HG03196 (cell line): Measurements from ENCODE around the gene LRRC71.

ENCODE experiments used
- ATAC-seq: cut with Tn5 transposase; IDR thresholded peaks from one replicate; pipeline ENCODE4 v1.9.1; 2021; ENCODE audit not compliant: unreplicated experiment

LRRC71 gene

GRCh38 chr1:156892190-156893047 lies 28.0 kb upstream of the LRRC71 start:
- no peak for ATAC-seq

- no peak for ATAC-seq
These were observed 27.1 kb upstream of the LRRC71 start, which contains the start of gene PEAR1 for GRCh38 chr1:156893048-156893953. TSS of gene PEAR1 (plus strand) at chr1:156893718. CDS start at chr1:156903927, 10,209 bp downstream.

DNA sequence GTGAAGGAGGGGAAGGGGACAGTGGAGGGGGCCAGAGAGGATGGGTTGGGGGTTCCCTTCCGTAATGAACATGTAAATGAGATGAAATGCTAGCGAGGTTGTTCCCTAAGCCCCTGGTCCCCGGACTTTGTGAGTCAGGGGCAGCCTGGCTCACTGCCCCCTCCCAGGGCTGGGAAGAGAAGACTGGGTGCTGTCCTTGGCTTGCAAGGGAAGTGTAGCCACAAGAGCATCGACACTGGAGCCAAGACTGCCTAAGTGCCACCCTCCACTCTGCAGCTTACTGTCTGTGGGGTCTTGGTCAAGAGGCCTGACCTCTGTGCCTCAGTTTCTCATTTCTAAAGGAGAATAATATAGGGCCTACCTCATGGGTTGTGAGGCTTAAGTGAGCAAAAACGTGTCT lies 26.4 kb upstream of the LRRC71 start:
- ATAC-seq: no peak

- no peak for ATAC-seq
These were observed 25.5 kb upstream of the LRRC71 start for GRCh38 chr1:156894711-156895454.

DNA sequence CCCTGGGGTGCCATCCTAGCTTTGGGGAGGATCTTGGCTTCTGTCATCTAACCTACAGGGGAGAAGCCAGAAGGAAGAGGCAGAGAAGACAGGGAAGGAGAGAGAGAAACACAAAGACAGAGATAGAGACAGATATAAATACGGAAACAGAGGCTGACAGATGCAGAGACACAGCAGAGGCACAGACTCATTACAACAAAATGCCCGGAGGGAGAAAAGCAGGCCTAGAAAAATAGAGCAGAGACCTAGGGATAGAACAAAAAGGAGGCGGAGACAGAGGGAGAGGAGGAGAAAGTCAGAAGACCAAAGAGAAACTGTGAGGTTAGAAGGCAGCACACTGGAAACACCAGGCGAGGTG lies 25.0 kb upstream of the LRRC71 start:
- no peak for ATAC-seq

GRCh38 chr1:156895927-156896326 lies 24.5 kb upstream of the LRRC71 start:
- no peak for ATAC-seq

DNA sequence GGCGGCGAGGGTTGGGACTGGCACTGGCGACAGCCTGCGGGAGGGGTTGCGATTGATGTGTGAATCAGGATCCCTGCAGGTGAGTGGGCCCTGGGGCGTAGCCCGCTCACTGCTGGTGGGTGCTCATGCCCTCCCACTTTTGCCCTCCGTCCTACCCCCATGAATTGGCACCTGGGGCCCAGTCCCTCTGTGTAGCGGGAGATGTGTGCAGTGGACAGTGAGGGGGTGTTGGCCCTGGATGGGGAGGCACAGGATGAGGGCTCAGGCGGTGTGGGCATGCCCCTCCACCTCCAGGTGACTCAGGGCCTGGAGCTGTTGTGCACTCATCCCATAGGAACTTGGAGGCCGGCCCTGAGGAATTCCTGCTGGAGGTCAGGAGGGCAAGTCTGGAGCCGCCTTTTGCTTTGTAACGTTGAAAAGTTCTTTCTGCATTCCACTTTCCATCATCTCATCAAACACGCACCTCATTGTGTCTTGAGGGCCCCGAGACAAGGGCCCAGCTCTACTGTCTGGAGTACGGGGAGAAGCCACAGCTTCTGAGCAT lies 23.9 kb upstream of the LRRC71 start:
- no peak for ATAC-seq

DNA sequence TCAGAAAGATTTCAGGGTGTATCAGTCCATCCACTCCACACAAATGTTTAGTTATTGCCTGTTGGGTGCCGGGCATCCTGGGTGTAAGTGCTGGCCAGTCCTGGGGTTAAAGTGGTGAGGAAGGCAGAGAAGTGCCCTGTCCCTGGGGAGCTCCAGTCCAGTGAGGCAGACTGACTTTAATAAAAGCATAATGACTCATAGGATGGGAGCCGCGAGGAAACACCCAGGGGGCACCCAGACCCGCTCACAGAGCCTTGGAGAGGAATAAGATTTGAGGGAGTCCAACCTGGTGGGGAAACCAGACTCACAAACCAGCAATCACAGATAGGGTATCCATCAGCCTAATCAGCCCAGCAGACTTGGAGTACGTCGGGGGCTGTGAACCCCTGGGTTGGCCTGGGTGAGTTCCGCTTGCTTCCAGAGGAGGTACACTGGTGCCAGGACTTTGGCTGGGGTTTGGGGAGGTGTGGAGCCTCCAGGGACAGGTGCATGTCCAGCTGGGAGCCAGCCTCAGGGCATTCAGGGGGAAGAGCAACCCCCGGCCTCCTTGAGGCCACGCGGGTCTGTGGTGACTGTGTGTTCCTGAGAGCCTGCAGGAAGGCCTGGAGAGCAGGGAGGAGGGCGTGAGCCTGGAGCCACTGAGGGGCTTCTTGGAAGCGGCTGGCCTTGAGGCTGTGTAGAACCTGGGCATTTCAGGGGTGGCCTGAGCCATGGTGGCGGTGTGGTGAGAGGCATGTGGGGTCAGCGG lies 23.2 kb upstream of the LRRC71 start:
- no peak for ATAC-seq

DNA sequence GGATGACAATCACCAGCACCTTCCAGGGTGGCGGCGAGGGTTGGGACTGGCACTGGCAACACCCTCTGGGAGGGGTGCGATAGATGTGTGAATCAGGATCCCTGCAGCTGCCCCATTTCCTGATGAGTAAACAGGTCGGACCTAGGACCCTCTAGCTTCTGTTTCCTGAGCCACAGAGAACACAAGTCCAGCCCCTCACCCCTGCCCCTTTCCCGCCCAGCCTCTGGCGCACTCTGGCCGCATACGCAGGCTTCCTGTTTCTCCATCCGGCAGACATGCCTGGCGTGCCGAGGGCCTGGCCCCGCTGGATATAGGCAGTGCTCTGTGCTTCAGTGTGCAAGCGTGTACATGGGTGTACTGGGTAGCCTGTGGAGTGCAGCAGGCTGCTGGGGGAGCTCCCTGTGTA lies 22.3 kb upstream of the LRRC71 start:
- ATAC-seq: no peak

- no peak for ATAC-seq
These were observed 21.3 kb upstream of the LRRC71 start for GRCh38 chr1:156898971-156899664.

GRCh38 chr1:156899956-156900718 lies 20.3 kb upstream of the LRRC71 start:
- ATAC-seq: no peak

- no peak for ATAC-seq
These were observed 19.4 kb upstream of the LRRC71 start for GRCh38 chr1:156900896-156901589.

- no peak for ATAC-seq
These were observed 18.9 kb upstream of the LRRC71 start for GRCh38 chr1:156901590-156901900.

DNA sequence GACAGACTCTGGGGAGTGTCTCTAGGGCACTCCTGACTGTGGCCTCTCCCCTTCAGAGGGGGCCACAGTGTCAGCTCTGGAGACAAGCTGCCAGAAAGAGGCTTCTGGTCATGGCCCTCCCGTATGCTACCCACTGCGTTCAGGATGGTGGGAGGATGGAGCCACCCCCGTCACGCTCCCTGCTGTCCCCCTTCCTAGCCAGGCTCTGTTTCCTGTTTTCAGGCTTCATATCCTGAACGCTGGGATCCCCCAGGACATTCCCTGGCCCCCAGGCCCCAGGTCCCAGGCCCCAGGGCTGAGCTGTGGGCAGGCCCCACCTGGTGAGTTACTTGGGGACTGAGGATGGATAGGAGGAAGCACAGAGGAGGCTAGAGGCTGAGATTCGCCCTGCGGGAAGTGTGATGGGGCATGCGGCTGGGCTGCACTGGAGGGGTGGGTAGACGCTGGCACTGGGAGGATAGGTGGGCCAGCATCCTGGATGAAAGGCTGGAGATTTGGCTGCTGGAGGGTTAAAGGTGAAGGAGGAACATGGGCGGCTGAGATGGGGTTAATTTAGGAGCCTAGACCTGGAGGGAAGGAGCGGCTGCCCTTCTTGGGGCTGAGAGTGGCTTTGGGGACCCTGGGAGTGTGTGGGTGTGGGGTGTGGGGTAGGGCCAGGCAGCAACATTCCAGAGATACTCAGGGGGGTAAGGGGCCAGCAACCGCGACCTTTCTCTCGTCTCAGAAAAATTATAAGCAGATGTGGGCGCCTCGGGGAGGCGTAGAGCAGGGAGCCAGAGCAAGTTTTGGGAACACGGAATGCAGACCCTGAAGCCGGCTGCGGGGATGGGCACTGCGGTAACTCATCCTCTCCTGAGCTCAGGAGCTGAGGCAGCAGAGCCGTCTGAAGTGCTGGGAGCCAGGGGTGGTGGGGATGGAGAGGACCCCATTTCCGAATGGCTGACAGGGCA lies 18.2 kb upstream of the LRRC71 start:
- ATAC-seq: no peak

- no peak for ATAC-seq
These were observed 16.9 kb upstream of the LRRC71 start for GRCh38 chr1:156903328-156904091.

GRCh38 chr1:156904187-156904959 lies 16.1 kb upstream of the LRRC71 start:
- ATAC-seq: no peak
